Stimulated activated naive CD8-positive, alpha-beta T cell treated with anti-CD3 and anti-CD28 coated beads, Interleukin-15, amount 100 ng/mL, for 72 hours (primary cell): ENCODE results near the gene ZFHX3.
"Not testable (repeated sequence)": the region's sequence is repeated elsewhere in the genome, so short reads cannot be mapped to it uniquely, and the experiment has no call there.

Source experiments
- ATAC-seq: fragments of 150-1000 bp; cut with Tn5 transposase; 2 replicates; pipeline ENCODE4 v1.10.0; 2021; ENCODE audit warnings: mild to moderate bottlenecking, moderate library complexity
- DNase-seq, 2 donors: peaks; one replicate each; pipeline ENCODE4 v3.0.0; 2021 to 2022
- H3K27ac Mint-ChIP-seq, 2 donors: one replicate each; pipeline ENCODE4 v1.8.0; 2022; ENCODE audit warnings: mild to moderate bottlenecking in 2 of 2, mixed read lengths in 2 of 2, moderate library complexity in 2 of 2
- H3K27me3 Mint-ChIP-seq: one replicate; pipeline ENCODE4 v1.8.0; 2022; ENCODE audit warnings: mixed read lengths
- H3K4me1 Mint-ChIP-seq: one replicate; pipeline ENCODE4 v1.8.0; 2022; ENCODE audit warnings: mild to moderate bottlenecking, mixed read lengths
- H3K4me3 Mint-ChIP-seq, 2 donors: one replicate each; pipeline ENCODE4 v1.8.0; 2022; ENCODE audit warnings: mild to moderate bottlenecking in 2 of 2, mixed read lengths in 2 of 2, moderate library complexity in 1 of 2
- H3K9me3 Mint-ChIP-seq, 2 donors: one replicate each; pipeline ENCODE4 v1.8.0; 2022; ENCODE audit warnings: mixed read lengths in 2 of 2

ZFHX3 gene, protein sequence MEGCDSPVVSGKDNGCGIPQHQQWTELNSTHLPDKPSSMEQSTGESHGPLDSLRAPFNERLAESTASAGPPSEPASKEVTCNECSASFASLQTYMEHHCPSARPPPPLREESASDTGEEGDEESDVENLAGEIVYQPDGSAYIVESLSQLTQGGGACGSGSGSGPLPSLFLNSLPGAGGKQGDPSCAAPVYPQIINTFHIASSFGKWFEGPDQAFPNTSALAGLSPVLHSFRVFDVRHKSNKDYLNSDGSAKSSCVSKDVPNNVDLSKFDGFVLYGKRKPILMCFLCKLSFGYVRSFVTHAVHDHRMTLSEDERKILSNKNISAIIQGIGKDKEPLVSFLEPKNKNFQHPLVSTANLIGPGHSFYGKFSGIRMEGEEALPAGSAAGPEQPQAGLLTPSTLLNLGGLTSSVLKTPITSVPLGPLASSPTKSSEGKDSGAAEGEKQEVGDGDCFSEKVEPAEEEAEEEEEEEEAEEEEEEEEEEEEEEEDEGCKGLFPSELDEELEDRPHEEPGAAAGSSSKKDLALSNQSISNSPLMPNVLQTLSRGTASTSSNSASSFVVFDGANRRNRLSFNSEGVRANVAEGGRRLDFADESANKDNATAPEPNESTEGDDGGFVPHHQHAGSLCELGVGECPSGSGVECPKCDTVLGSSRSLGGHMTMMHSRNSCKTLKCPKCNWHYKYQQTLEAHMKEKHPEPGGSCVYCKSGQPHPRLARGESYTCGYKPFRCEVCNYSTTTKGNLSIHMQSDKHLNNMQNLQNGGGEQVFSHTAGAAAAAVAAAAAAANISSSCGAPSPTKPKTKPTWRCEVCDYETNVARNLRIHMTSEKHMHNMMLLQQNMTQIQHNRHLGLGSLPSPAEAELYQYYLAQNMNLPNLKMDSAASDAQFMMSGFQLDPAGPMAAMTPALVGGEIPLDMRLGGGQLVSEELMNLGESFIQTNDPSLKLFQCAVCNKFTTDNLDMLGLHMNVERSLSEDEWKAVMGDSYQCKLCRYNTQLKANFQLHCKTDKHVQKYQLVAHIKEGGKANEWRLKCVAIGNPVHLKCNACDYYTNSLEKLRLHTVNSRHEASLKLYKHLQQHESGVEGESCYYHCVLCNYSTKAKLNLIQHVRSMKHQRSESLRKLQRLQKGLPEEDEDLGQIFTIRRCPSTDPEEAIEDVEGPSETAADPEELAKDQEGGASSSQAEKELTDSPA (N-terminal part only)

DNA sequence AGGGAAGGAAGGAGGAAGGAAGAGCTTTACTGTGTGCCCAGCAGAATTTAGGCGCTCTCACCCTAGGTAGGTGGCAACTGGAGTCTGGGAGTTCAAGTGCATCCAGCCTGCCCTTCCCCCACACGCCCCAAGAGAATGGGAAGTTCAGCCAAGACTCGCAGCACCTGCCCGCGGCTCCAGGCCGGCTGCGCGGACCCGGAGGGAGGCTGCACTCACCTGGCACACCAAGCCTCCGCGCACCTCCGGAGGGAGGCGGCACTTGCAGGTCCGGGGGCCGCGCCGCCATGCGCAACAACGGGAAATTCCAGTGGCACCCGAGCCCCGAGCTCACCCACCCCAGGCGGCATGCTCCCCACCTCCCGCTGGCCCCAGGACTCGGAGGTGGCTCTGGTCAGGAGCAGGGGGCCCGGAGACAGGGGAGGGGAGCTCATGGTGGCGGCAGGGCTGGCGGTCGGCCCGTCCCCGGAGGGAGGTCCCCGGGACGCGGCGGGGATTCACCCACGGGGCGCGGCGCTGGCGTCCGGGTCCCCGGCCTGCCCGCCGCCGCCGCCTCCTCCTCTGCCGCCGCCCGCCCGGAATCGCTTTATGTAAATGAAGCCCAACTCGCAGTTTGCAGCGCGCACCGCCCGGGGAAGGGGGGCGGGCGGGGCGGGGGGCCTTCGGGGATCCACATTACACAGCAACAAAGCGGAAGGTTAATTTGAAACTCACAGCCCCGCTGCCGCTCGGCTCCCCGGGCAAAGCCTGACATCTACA is at the start of gene ZFHX3:
Gene ZFHX3, minus strand, starts transcription at position 593 of the 756 bp plus-strand sequence. CDS start 87,983 bp downstream, outside the sequence.
- ATAC-seq (peak; percentile 84), DNase-seq (peak; percentile 25 to 63)
- peaks cover 63% of the 10 kb centered on the region for H3K27me3 Mint-ChIP-seq
- peaks cover 6% of the 10 kb centered on the region for H3K4me1 Mint-ChIP-seq
- peak within 1 kb of the TSS; percentile 30 to 67 for H3K4me3 Mint-ChIP-seq
- no peaks in the 10 kb centered on the region for H3K9me3 Mint-ChIP-seq
- no peak within 1 kb of the TSS for H3K27ac Mint-ChIP-seq

- Mint-ChIP-seq H3K27me3 (no peaks in the 10 kb centered on the region), H3K4me1 (no peaks in the 10 kb centered on the region), H3K27ac (no peak overlapping the region), H3K4me3 (no peak overlapping the region), H3K9me3 (no peaks in the 10 kb centered on the region)
- DNase-seq (no peak), ATAC-seq (no peak)
Measured at GRCh38 chr16:73096510-73096909, 48.6 kb upstream of the ZFHX3 start.

GRCh38 chr16:73095885-73096421 is 48.0 kb upstream of the ZFHX3 start:
- Mint-ChIP-seq H3K27ac (no peak overlapping the region), H3K4me3 (no peak overlapping the region), H3K4me1 (no peaks in the 10 kb centered on the region), H3K27me3 (no peaks in the 10 kb centered on the region), H3K9me3 (no peaks in the 10 kb centered on the region)
- DNase-seq (no peak), ATAC-seq (no peak)

- no peak for ATAC-seq
- Mint-ChIP-seq H3K9me3 (no peaks in the 10 kb centered on the region), H3K4me3 (no peak overlapping the region)
Measured at GRCh38 chr16:73095142-73095820, 47.4 kb upstream of the ZFHX3 start.

GRCh38 chr16:73094371-73094770 is 46.4 kb upstream of the ZFHX3 start:
- no peaks in the 10 kb centered on the region for H3K9me3 Mint-ChIP-seq

More at GRCh38 chr16:73095142-73095820, 47.4 kb upstream of the ZFHX3 start:
- DNase-seq, result no peak
- Mint-ChIP-seq H3K27ac (no peak overlapping the region), H3K4me1 (no peaks in the 10 kb centered on the region), H3K27me3 (no peaks in the 10 kb centered on the region)

GRCh38 chr16:73093146-73094144 is 45.5 kb upstream of the ZFHX3 start:
- no peak overlapping the region for H3K4me3 Mint-ChIP-seq
- H3K27ac Mint-ChIP-seq, result no peak overlapping the region
- no peaks in the 10 kb centered on the region for H3K9me3 Mint-ChIP-seq
- ATAC-seq (no peak), DNase-seq (no peak)
- no peaks in the 10 kb centered on the region for H3K27me3 Mint-ChIP-seq
- no peaks in the 10 kb centered on the region for H3K4me1 Mint-ChIP-seq

More at GRCh38 chr16:73094371-73094770, 46.4 kb upstream of the ZFHX3 start:
- no peak overlapping the region for H3K27ac Mint-ChIP-seq
- H3K27me3 Mint-ChIP-seq, result no peaks in the 10 kb centered on the region
- no peak for DNase-seq
- no peak overlapping the region for H3K4me3 Mint-ChIP-seq
- no peak for ATAC-seq
- no peaks in the 10 kb centered on the region for H3K4me1 Mint-ChIP-seq

DNA sequence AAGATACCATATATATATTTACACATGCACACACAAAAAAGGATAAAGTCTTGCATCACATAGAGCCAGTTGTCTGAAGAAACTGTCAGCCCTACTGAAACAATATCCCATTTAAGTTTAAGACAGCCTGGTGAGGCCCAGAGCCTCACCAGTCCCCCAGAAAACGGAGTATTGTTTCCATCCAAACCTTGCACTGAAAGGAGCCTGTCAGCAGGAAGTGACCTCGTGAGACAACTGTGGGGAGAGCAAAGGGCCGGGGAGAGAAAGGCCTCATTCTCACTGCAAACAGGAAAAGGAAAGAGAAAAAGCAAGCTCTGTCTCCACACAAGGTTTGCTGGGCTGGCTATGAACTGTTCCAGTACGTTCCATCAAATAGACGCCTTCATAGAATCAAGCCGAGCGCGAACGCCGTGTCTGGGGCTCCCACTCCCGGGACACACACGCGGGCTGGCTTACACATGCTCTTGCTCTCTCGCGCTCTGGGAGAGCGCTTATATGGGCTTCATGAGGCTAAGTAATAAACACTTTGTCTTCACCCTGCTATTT is 44.4 kb upstream of the ZFHX3 start:
- ATAC-seq, result no peak
- Mint-ChIP-seq H3K27ac (peak overlapping the region in 1 of 2 donors; percentile 65), H3K9me3 (no peaks in the 10 kb centered on the region), H3K27me3 (no peaks in the 10 kb centered on the region), H3K4me1 (no peaks in the 10 kb centered on the region), H3K4me3 (no peak overlapping the region)
- DNase-seq, result no peak

DNA sequence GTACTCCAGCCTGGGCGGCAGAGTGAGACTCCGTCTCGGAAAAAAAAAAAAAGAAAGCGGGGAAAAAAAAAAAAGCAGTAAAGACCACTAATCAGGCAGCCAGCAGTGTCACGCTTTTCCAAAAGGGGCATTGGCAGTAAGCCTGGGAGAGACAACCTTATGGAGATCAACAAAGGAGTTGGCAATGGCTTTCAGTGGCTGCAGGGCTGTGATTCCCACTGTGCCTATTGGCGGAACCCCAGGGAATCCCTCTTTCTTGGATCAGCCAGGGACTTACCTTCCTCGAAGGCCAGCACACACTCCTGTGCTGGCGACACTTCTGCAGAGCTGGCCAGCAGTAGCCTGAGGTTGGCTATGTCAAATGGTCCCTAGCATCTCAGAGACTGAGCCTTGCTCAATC is 43.2 kb upstream of the ZFHX3 start:
- Mint-ChIP-seq H3K4me3 (no peak overlapping the region), H3K27ac (no peak overlapping the region), H3K9me3 (no peaks in the 10 kb centered on the region), H3K27me3 (no peaks in the 10 kb centered on the region), H3K4me1 (no peaks in the 10 kb centered on the region)
- ATAC-seq (no peak), DNase-seq (no peak)

DNA sequence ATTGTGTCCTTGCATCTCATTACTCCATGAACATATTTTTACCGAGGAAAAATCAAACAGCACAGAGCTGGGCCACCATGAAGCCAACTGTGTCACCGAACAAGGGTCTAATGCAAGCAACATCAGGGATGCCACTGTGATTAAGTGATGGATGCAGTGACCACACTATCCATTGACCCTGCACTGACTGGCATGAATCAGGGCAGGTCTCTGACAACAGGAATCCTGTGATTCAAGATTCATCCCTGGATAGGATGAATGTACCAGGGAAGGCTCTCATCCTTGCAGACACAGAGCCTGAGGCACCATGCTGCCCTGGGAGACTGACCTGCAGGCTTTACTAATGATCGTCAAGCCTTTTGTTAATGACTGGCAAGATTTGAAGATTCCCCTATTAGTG is 41.5 kb upstream of the ZFHX3 start:
- Mint-ChIP-seq H3K4me1 (no peaks in the 10 kb centered on the region), H3K27me3 (no peaks in the 10 kb centered on the region), H3K4me3 (no peak overlapping the region), H3K27ac (no peak overlapping the region), H3K9me3 (peaks cover 0 to 5% of the 10 kb centered on the region in 2 donors)
- no peak for ATAC-seq
- DNase-seq, result no peak

GRCh38 chr16:73086108-73086507 is 38.2 kb upstream of the ZFHX3 start:
- H3K4me1 Mint-ChIP-seq, result no peaks in the 10 kb centered on the region

GRCh38 chr16:73083271-73083670 is 35.3 kb upstream of the ZFHX3 start:
- Mint-ChIP-seq H3K9me3 (peaks cover 0 to 5% of the 10 kb centered on the region in 2 donors), H3K4me1 (no peaks in the 10 kb centered on the region), H3K27ac (no peak overlapping the region), H3K27me3 (peaks cover 7% of the 10 kb centered on the region), H3K4me3 (no peak overlapping the region)
- ATAC-seq, result no peak
- DNase-seq, result no peak

More at GRCh38 chr16:73086108-73086507, 38.2 kb upstream of the ZFHX3 start:
- H3K9me3 Mint-ChIP-seq, result peaks cover 0 to 5% of the 10 kb centered on the region in 2 donors
- H3K4me3 Mint-ChIP-seq, result no peak overlapping the region
- peaks cover 7% of the 10 kb centered on the region for H3K27me3 Mint-ChIP-seq
- DNase-seq, result no peak
- H3K27ac Mint-ChIP-seq, result no peak overlapping the region
- no peak for ATAC-seq

DNA sequence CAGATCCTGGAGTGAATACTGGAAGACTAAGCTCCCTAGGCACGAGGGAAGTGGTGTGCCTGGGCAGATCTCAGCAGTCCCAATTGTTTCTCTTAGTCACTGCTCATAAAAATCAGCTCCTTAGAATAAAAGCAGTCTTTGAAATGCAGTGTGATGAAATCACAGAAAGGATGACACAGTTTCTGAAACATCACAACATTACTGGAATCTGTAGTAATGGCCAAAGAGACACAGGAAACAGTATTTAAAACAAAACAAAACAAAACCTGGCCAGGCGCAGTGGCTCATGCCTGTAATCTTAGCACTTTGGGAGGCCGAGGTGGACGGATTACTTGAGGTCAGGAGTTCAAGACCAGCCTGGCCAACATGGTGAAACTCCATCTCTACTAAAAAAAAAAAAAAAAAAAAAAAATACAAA is 34.7 kb upstream of the ZFHX3 start:
- not testable (repeated sequence) for H3K4me1 Mint-ChIP-seq, H3K27ac Mint-ChIP-seq, ATAC-seq, DNase-seq, H3K4me3 Mint-ChIP-seq, H3K9me3 Mint-ChIP-seq, H3K27me3 Mint-ChIP-seq

DNA sequence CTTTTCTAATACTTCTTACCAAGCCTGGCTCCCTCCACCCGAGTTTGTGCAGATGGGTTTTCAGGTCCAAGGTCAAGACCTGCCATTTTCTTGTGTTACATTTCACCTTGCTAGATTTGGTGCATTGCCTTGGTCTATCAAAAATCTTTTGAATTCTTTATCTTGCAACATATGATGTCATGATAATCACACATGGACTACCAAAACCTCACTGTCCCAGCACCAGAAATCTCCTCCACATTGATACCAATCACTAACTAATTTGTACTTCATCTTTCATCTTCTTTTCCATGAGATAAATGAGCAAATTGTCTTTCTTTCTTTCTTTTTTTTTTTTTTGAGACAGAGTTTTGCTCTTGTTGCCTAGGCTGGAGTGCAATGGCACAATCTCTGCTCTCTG is 33.0 kb upstream of the ZFHX3 start:
- Mint-ChIP-seq H3K4me1 (no peaks in the 10 kb centered on the region), H3K27me3 (peaks cover 7% of the 10 kb centered on the region), H3K4me3 (no peak overlapping the region), H3K9me3 (peaks cover 0 to 5% of the 10 kb centered on the region in 2 donors), H3K27ac (no peak overlapping the region)
- ATAC-seq, result no peak
- DNase-seq, result no peak
